Measurements from ENCODE around the gene STON1.
"Not testable (repeated sequence)": the region's sequence is repeated elsewhere in the genome, so short reads cannot be mapped to it uniquely, and the experiment has no call there.

Gene STON1

DNA sequence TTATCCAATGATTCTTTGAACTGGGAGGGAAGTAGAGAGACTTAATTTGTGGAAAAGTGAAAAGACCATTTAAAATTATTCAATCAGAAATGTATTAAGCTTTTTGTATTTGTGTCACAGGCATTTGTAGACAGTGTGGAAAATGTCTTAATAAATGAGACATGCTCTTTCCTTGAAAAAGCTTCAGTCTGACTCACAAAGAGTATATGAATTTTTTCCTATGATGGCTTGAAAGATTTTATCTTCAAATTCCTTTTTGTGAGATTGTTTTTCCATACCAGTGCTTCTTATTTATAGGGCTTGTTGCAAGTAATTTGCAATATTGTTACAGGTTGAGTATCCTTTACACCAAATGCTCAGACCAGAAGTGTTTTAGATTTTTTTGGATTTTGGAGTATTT is 39.5 kb downstream of the STON1 start:
- DNase-seq (ENCODE audit: low spot score): no peak

DNA sequence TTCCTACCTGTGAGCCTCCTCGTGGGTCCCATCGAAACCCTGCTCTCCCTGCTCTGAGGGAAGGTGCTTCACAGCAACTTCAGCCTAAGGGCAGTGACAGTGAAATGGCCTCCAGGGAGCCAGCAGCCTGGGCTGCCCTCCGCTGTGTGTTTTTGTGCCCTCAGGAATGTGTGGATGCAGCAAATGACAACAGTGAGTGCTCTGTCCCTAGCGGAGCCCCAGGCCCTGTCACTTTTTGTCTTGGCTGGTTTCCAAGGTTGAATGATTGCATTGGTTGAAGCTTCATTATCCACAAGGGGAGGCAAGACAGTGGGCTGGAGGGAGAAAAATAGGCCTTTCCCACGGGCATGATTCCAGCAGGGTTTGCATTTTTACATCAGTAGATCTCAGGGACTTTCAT is 42.9 kb downstream of the STON1 start:
- no peak for DNase-seq (ENCODE audit: low spot score)

DNA sequence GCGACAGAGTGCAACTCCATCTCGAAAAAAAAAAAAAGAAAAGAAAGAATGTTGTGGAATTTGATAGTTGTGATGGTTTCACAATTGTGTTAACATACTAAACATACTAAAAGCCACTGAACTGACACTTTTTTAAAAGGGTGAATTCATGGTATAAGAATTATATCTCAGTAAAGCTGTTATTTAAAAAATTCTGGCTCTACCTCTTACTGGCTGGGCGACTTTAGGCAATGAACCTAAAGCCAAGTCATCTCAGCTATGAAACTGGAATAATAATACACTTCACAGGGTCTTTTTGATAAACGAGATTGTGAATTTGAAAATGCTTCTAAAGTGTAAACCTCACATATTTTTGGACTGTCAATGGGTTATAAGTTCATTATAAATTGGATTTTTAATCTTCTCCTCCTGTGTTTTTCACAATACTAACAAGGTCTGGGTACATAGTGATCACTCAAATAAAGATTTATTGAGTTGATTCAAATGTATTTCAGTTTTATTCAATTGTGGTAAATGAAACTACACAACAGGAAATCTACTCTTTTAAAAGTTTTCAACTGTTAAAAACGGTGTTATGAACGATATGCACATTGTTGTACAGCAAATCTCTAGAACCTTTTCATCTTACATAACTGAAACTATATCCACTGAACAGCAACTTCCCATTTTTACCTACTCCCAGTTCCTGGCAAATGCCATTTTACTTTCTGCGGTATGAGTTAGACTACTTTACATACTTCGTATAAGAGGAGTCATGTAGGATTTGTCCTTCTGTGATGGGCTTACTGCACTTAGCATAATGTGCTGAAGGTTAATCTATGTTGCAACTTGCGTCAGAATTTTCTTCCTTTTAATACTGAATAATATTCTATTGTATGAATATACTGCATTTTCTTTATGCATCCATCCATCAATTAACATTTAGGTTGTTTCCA is 44.7 kb downstream of the STON1 start:
- DNase-seq (ENCODE audit: low spot score): no peak

DNA sequence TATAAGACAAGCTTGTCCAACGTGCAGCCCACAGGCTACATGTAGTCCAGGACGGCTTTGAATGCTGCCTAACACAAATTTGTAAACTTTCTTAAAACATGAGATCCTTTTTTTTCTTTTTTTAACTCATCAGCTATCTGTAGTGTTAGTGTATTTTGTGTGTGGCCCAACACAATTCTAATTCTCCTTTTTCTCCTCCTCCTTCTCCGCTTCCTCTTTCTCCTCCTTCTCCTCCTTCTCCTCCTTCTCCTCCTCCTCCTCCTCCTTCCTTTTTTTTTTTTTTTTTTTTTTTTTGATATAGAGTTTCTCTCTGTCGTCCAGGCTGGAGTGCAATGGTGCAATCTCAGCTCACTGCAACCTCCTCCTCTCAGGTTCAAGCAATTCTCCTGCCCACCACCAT is 48.4 kb downstream of the STON1 start:
- DNase-seq (ENCODE audit: low spot score): no peak

DNA sequence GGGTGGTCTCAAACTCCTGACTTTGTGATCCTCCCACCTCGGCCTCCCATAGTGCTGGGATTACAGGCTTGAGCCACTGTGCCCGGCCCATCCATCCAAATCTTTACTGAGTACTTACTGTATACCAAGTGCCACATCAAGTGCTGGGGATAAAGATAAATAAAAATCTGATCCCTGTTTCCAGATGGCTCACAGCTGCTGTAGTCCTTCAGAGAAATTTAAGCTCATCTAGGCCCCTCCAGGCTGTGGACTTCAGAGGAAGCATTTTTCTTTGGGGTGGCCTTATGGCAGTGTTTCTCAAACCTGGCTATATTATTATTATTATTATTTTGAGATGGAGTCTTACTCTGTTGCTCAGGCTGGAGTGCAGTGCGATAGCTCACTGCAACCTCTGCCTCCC is 54.0 kb downstream of the STON1 start:
- no peak for DNase-seq (ENCODE audit: low spot score)

DNA sequence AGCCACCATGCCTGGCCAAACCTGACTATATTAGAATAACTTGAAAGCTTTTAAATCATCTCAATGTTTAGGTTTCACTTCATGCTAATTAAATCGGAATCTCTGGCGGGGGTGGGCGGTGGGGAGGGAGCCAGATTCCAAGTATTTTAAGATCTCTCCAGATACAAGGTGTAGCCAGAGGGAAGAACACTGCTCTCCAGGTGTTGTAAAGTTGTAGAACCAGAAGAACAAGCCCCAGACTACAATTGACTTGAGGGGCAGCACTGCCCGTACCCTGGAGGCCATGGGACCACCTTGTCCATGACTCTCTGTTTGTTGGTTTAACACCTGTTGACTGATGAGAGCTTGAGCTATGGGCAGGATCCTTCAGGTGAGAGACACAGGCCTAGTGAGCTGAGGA is 54.6 kb downstream of the STON1 start:
- DNase-seq (ENCODE audit: low spot score): no peak

DNA sequence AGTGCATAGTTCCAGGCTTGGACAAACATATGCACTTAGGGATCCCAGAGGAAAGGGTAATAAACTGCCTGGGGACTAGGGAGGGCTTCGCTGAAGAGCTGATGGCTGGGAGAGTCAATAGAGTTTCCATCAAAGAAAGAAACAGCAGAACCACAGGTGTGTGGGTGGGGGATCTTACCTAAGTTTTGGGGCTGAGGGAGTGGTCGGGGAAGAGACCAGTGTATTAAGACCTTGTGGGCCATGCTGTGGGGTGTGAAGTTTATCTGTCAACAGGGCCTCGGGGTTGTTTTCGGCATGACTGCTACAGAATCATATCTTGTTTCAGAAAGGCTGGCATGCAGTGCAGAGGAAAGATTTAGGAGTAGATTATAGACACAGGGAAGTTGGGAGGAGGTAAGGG is 56.5 kb downstream of the STON1 start:
- no peak for DNase-seq (ENCODE audit: low spot score)

DNA sequence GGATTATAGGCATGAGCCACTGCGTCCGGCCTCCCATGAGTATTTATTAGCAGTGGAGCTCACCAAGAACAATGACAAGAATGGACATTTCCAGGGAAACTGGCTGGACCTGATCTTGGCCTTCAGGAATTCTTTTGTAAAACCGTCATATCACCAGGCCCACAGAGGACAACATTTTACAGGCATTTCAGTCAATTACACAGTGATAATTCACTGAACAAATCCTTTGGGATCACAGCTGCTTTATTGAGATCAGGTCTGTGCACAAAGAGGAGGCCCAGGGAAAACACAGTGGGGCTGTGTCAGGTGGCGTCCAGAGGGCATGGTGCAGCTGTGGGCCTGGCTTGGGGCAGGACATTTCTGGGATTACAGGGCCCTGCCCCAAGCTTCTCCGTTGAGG is 57.6 kb downstream of the STON1 start:
- no peak for DNase-seq (ENCODE audit: low spot score)

DNA sequence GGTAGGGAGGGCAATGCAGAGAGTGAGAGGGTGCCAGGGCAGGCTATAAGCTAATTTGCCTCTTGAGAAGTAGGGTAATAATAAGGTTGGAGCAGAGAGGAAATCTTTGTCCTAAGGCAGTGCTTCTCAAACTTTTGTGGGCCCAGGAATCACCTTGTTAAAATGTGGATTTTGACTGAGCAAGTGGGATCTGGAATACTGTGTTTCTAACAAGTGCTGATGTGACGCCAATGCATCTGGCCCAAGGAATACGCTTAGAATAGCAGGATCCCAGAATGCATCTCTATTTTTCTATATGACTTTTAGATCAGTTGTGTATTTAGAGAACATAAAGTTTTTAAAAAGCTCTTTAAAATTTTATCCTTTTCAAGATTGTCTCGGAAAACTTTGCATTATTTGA is 58.0 kb downstream of the STON1 start:
- DNase-seq (ENCODE audit: low spot score): no peak

DNA sequence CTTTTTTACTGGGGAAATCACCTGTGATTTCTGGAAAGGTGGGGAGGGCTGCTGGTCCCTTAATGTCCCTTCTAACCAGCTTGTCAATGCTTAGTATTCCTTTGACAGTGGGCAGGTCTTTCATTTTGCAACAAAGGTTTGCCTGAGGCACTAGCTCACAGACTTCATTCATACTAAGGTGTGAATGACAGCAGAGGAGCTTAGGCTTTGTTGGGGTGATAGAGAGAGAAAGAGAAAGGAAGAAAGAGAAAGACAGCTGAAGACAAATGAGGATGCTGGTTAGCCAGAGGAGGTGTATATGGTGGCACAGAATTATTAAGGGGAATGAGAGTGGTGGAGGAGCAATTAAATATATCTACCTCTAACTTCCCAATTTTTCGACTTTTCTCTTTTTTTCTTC is 58.8 kb downstream of the STON1 start:
- DNase-seq (ENCODE audit: low spot score): no peak

DNA sequence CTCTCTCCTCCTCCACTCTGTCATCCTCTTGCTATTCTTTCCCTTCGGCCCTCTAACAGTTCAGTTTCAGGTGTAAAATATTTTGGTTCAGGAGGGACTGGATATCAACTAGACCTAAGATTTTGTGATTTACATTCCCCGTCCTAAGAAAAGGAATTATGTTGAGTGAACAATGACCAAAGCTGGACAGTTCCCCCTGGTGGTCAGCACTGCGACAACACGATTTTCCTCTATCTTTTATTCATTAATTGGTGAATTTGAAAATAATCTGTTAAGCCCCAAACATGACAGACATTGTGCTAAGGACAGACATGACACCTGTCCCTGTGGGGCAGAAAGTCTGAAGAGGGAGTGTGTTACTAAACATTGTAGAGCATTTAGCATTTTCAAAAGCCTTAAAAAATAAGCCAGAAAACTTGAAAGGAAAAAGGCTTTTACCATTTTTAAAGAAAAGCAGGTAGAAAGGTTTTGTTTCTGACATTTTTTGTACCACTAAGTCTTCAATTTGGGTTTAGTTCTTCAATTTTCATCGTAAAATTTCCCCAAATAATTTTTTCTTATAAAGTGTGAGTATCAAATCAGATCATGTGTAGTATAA is 59.3 kb downstream of the STON1 start:
- peak; percentile 47 for DNase-seq (ENCODE audit: low spot score)

DNA sequence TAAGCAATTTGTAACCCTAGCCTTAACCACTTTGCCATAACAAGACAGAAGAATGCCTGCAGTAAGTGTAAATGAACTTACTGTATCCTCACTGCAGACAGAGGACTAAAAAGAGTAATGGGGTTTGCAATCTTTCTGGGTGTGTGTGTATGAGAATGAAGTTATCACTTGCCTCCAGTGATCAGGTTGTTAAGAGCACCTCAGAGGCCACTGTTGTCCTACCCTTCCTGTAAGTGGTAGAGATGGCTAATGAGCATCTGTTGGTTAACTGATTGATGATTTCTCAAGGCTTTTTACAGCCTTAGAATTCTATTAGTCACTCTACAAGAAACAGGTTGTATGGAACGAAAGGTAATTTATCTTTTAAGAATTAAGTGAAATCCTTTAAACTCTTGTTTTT is 60.1 kb downstream of the STON1 start:
- DNase-seq (ENCODE audit: low spot score): no peak

DNA sequence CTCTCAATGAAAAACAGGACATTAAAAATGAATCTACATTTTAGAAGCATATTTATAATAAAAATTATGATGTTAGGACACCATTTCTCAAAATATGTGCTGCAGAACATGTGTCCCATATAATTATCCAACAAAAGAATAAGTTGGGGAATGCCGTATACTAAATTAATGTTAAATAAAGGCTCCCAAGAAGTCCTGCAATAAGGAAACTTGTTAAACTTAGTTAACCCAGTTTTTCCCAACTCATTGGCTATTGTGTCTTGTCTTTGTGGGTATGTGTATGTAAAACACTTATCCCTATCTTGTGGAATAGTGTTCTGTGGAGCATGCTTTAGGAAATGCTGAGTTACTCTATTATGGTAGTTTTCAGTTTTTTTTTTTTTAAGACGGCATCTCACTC is 62.1 kb downstream of the STON1 start:
- no peak for DNase-seq (ENCODE audit: low spot score)

DNA sequence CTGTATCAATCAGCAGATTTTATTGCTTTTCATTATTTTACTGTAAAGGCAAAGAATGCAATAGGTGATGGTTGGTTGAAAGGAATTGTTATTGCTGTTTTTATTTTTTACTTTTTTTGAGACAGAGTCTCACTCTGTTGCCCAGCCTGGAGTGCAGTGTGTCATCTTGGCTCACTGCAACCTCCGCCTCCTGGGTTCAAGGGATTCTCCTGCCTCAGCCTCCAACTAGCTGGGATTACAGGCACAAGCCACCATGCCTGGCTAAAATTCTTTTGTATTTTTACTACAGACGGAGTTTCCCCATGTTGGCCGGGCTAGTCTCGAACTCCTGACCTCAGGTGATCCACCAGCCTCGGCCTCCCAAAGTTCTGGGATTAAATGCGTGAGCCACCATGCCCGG is 66.8 kb downstream of the STON1 start:
- DNase-seq (ENCODE audit: low spot score): not testable (repeated sequence)

DNA sequence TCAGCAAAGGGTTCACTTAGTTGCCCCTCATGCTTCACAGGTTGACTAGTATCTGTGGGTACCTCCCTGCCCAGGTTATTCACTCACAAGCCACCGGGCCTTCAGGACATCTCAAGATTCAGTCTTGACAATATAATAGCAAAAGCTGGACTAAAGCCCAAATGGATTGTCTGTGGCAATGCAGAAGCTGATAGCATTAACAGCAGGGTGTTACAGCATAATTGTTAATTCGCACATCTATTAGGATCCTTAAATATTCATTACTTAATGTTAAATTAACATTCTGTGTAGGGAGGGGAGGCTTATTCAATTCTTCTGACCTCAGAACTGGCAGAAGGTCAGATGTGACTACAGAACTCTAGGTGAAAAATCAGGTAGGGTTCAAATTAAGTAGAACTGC is 67.5 kb downstream of the STON1 start:
- no peak for DNase-seq (ENCODE audit: low spot score)

DNA sequence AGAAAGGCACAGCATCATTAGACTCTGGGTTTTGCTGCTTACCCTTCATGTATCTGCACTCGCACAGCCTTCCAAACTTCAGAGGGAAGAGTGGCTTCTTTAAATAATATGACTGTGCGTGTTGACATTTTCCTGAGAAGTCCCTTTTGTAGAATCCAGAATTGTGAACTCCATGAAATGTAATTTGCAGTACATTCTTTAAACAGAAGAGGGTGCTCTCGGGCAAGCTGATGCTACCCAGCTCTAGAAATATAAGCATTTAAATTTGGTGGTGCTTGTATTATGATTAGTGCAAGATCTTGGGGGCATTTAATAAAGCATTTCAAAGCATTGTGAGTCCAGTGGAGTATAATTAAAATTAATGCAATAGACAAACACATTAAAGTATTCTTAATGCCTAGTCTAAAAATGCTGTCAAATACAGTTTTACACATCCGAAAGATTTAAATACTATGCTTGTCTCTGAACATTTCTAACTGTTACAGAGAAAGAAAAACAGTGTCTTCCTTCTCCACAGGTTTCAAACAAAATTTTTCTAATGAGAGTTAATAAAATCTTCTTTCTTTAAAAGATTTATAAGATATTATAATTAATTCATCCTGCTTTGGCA is 70.4 kb downstream of the STON1 start:
- DNase-seq (ENCODE audit: low spot score): peak; percentile 17

DNA sequence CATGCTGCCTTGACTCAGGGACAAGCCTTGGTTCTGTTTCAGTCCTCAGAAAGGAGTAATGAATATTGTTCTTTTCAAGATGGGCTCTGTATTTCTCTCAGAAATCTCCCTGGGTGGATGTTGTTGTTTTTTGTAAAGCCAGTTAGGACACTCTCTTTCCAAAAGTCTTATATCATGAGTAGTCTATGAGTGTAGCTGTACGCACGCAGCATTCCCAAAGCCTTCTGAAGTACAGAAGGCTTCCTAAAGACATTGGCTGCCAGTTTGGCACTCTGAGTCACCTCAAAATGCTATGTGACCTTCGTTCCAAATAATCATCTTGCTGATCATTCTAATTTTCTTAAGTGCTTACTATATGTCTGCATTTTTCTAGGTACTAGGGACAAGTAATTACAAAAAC is 71.0 kb downstream of the STON1 start:
- peak; percentile 10 for DNase-seq (ENCODE audit: low spot score)

DNA sequence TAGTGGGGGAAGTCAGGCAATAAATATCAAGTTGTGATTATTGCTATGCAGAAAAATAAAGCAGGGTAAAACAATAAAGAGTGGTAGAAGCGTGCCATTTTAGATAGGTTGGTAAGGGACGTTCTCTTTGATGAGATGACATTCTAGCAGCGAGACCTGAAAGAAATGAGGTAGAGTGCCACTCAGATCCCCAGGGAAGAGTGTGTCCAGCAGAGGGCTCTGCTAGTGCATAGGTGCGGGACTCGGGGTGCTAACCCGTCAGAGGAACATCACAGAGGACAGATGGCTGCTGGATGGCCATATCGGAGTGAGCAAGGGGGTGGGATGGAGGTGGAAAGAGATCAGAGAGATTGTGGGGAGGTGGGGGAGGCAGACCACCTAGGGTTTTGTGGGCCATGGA is 71.4 kb downstream of the STON1 start:
- DNase-seq (ENCODE audit: low spot score): no peak

DNA sequence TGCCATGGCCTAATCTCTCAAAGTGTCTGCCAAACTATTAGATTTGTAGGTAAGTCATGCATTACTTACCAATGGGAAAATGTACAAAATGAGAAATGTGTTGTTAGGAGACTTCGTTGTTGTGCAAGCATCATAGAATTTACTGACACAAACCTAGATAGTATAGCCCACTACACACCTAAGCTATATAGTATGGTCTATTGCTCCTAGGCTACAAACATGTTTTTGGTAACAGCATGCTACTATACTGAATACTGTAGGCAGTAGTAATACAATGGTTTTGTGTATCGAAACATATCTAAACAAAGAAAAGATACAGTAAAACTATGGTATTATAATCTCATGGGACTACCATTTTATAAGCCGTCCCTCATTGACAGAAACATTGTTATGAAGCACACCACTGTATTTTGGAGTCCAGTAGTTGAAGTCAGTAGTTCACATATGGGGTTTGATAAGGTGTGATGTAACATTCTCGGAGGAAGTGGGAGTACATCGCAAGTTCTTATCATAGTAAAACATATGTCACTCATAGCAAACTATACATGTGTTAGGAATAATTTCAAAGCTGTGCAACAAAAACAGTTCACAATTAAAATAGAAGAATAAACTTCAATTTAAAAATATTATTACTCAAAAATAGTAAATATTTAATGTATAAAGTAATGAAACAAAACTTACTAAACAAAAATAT is 75.7 kb downstream of the STON1 start:
- no peak for DNase-seq (ENCODE audit: low spot score)

DNA sequence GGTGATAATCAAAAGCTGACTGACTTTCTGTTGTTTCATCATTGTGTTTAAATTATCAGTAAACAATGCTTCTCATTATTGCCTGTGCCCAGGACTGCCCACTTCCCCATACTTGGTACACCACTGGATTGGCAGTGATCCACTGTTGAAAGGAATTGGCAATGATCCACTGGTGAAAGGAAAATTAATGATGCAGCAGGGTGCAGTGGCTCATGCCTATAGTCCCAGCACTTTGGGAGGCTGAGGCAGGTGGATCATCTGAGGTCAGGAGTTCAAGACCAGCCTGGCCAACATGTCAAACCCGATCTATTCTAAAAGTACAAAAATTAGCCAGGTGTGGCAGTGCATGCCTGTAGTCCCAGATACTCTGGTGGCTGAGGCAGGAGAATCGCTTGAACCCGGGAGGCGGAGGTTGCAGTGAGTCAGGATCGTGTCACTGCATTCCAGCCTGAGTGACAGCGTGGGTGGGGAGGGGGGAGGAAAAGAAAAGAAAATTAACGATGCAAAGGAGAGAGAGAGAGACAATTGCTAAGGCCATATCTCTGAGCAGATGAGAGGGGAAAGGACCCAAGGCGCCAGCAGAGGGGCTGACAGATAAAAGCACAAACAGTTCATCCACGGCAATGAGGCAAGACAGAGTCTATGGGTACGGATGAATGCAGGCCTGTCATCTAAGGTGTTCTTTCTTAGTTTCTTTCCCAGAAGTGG is 77.5 kb downstream of the STON1 start:
- no peak for DNase-seq (ENCODE audit: low spot score)

DNA sequence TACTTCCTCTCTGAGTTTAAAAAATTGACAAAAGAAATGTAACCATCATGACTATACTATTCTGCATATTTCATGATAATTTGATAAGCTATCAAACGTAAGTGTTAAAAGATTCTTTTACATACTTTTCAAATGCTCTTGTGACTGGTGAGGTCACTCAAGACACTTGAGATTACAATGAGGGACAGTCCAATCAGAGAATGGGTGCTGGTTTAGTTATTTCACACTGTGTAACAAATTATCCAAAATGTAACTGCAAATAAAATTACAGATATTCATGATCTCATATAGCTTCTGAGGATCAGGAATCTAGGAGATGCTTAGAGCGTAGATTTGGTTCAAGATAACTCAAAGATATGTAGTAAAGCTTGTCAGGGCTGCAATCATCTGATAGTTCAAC is 83.3 kb downstream of the STON1 start:
- DNase-seq (ENCODE audit: low spot score): no peak

DNA sequence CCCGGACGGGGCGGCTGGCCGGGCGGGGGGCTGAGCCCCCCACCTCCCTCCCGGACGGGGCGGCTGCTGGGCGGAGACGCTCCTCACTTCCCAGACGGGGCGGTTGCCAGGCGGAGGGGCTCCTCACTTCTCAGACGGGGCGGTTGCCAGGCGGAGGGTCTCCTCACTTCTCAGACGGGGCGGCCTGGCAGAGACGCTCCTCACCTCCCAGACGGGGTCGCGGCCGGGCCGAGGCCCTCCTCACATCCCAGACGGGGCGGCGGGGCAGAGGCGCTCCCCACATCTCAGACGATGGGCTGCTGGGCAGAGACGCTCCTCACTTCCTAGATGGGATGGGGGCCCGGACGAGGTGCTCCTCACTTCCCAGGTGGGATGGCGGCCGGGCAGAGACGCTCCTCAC is 84.6 kb downstream of the STON1 start:
- not testable (repeated sequence) for DNase-seq (ENCODE audit: low spot score)
